ENCODE results near the gene TMEM127. TPM values are rescaled to one million over a fixed set of nuclear protein-coding genes. Genes with fewer than 3 reads are reported as not detected.

The TMEM127 gene
- total RNA-seq, 1 experiment from 2014 or later: 25.3 TPM

GRCh38 chr2:96267159-96267971, 1.6 kb upstream of the TMEM127 start:
- H3K9me3 ChIP-seq (ENCODE audit: control insufficient read depth in 1 of 2, insufficient read depth in 1 of 2, low read depth in 1 of 2, low read length in 2 of 2): no peaks in the 10 kb centered on the region
- H3K27ac ChIP-seq (ENCODE audit: low read depth, low read length): no peak overlapping the region; the same call in 1 of the 2 replicates
- H3K4me1 ChIP-seq (ENCODE audit: control insufficient read depth in 1 of 2, insufficient read depth in 2 of 2, low read length in 2 of 2): peaks cover 8 to 21% of the 10 kb centered on the region in 2 experiments
- ChIA-PET CTCF (interaction anchor here (0.7 to 2.5 kb wide), 8 partner anchors 12 to 743 kb away, joined by 3 to 14 read pairs (median 4); partner anchors contain the start of gene ASTL), RAD21 (ENCODE audit: low non-redundant PET in 1 of 2, low total read pairs in 2 of 2, uncharacterized antibody in 2 of 2, unreplicated experiment in 2 of 2) (interaction anchor here (0.6 to 1.0 kb wide), 4 partner anchors 93 to 193 kb away, joined by 3 to 6 read pairs (median 4); no protein-coding TSS in a partner anchor), POLR2A (interaction anchor here (0.7 kb wide), 1 partner anchor 129 kb away, joined by 5 read pairs; no protein-coding TSS in a partner anchor)
- no peaks in the 10 kb centered on the region for H3K27me3 ChIP-seq (ENCODE audit: insufficient read depth, low read length)
- H3K79me2 ChIP-seq (ENCODE audit: insufficient read depth, low read length): peaks cover 60% of the 10 kb centered on the region
- H3K9me2 ChIP-seq (ENCODE audit: insufficient read depth): no peaks in the 10 kb centered on the region
- peak overlapping the region; percentile 89 to 93 for H3K4me3 ChIP-seq (replicated peaks in 1 of 2; ENCODE audit: low read depth in 1 of 2, low read length in 2 of 2)
- no TSS peak for BruUV-seq (replicated peaks)
- intact Hi-C loops (cut with micrococcal nuclease): loop anchor here (2.0 kb wide), 3 partner anchors 37 to 275 kb away; partner anchors contain the start of genes ASTL and SNRNP200
- no peaks in the 10 kb centered on the region for H4K20me1 ChIP-seq (ENCODE audit: insufficient read depth)
- peaks cover 26 to 33% of the 10 kb centered on the region in 2 experiments; a peak in 3 of 4 replicates for H3K36me3 ChIP-seq (ENCODE audit: control insufficient read depth in 1 of 2, insufficient read depth in 2 of 2, low read length in 2 of 2)
- peak; percentile 39 for DNase-seq (ENCODE audit: low read depth, low spot score)
- peak overlapping the region; percentile 75 for H3K4me2 ChIP-seq (ENCODE audit: low read length)
- H2AFZ ChIP-seq (ENCODE audit: low read depth, low read length, poor library complexity, severe bottlenecking): no peak overlapping the region
- peak; percentile 33 for ATAC-seq
- TF ChIP-seq JUND (IDR thresholded peaks at IDR 0.05): no peak
- peak; percentile 66 for TF ChIP-seq RAD21 (IDR thresholded peaks at IDR 0.05; ENCODE audit: low read depth)
- TF ChIP-seq, protein P1, sequence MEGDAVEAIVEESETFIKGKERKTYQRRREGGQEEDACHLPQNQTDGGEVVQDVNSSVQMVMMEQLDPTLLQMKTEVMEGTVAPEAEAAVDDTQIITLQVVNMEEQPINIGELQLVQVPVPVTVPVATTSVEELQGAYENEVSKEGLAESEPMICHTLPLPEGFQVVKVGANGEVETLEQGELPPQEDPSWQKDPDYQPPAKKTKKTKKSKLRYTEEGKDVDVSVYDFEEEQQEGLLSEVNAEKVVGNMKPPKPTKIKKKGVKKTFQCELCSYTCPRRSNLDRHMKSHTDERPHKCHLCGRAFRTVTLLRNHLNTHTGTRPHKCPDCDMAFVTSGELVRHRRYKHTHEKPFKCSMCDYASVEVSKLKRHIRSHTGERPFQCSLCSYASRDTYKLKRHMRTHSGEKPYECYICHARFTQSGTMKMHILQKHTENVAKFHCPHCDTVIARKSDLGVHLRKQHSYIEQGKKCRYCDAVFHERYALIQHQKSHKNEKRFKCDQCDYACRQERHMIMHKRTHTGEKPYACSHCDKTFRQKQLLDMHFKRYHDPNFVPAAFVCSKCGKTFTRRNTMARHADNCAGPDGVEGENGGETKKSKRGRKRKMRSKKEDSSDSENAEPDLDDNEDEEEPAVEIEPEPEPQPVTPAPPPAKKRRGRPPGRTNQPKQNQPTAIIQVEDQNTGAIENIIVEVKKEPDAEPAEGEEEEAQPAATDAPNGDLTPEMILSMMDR (IDR thresholded peaks at IDR 0.05 in 2 of 3, conservative IDR thresholded peaks at IDR 0.05 in 1 of 3; ENCODE audit: borderline replicate concordance in 1 of 3, insufficient read depth in 1 of 3, low read depth in 2 of 3, low read length in 2 of 3): peak; percentile 43 to 74 (median 73); a peak in 5 of 6 replicates
- H3K9ac ChIP-seq (ENCODE audit: low read length): peak overlapping the region; percentile 77

- Histone ChIP-seq H3K27ac (ENCODE audit: low read depth, low read length) (peak overlapping the region; percentile 47; the same call in 1 of the 2 replicates), H3K36me3 (ENCODE audit: control insufficient read depth in 1 of 2, insufficient read depth in 2 of 2, low read length in 2 of 2) (peaks cover 13 to 26% of the 10 kb centered on the region in 2 experiments; a peak in 3 of 4 replicates), H3K79me2 (ENCODE audit: insufficient read depth, low read length) (peaks cover 72% of the 10 kb centered on the region), H3K9me2 (ENCODE audit: insufficient read depth) (no peaks in the 10 kb centered on the region), H3K27me3 (ENCODE audit: insufficient read depth, low read length) (no peaks in the 10 kb centered on the region), H4K20me1 (ENCODE audit: insufficient read depth) (no peaks in the 10 kb centered on the region), H2AFZ (ENCODE audit: low read depth, low read length, poor library complexity, severe bottlenecking) (no peak overlapping the region), H3K9ac (ENCODE audit: low read length) (peak overlapping the region; percentile 77), H3K4me3 (replicated peaks in 1 of 2; ENCODE audit: low read depth in 1 of 2, low read length in 2 of 2) (peak overlapping the region; percentile 89 to 93), H3K4me2 (ENCODE audit: low read length) (peak overlapping the region; percentile 75), H3K9me3 (ENCODE audit: control insufficient read depth in 1 of 2, insufficient read depth in 1 of 2, low read depth in 1 of 2, low read length in 2 of 2) (no peaks in the 10 kb centered on the region), H3K4me1 (ENCODE audit: control insufficient read depth in 1 of 2, insufficient read depth in 2 of 2, low read length in 2 of 2) (peaks cover 19 to 40% of the 10 kb centered on the region in 2 experiments)
- ChIA-PET RAD21 (ENCODE audit: low non-redundant PET in 1 of 2, low total read pairs in 2 of 2, uncharacterized antibody in 2 of 2, unreplicated experiment in 2 of 2) (no interaction called here), CTCF (interaction anchor here (1.0 to 2.5 kb wide), 2 partner anchors 273 kb away, joined by 5 to 14 read pairs; no protein-coding TSS in a partner anchor), POLR2A (no interaction called here)
- intact Hi-C loops (cut with micrococcal nuclease): no loop called here
- DNase-seq (ENCODE audit: low read depth, low spot score) (no peak), ATAC-seq (peak; percentile 15)
- BruUV-seq (replicated peaks): no TSS peak
- TF ChIP-seq ZNF274 (IDR thresholded peaks at IDR 0.05; ENCODE audit: low read depth, low read length): no peak
- TF ChIP-seq, protein P2, sequence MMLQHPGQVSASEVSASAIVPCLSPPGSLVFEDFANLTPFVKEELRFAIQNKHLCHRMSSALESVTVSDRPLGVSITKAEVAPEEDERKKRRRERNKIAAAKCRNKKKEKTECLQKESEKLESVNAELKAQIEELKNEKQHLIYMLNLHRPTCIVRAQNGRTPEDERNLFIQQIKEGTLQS (IDR thresholded peaks at IDR 0.05): no peak
- TF ChIP-seq POLR2A (IDR thresholded peaks at IDR 0.05; ENCODE audit: borderline replicate concordance, extremely low read depth, insufficient read depth, insufficient read length): no peak
- TF ChIP-seq SRF (IDR thresholded peaks at IDR 0.05; ENCODE audit: low read depth): no peak
- no peak for TF ChIP-seq SP1 (IDR thresholded peaks at IDR 0.05; ENCODE audit: low read depth)
- no peak for TF ChIP-seq EGR1 (IDR thresholded peaks at IDR 0.05; ENCODE audit: low read depth)
- TF ChIP-seq, protein P1 (IDR thresholded peaks at IDR 0.05 in 2 of 3, conservative IDR thresholded peaks at IDR 0.05 in 1 of 3; ENCODE audit: borderline replicate concordance in 1 of 3, insufficient read depth in 1 of 3, low read depth in 2 of 3, low read length in 2 of 3): no peak
- TF ChIP-seq CBX3 (IDR thresholded peaks at IDR 0.05; ENCODE audit: low read depth): no peak
- no peak for TF ChIP-seq JUND (IDR thresholded peaks at IDR 0.05)
Observed at GRCh38 chr2:96265349-96265839, 403 bp downstream of the TMEM127 start.

Measured in HCT116 (cell line).